NCI-H2029 (cell line): Measurements from ENCODE around the gene ARHGEF26.

ENCODE experiments used
- DNase-seq: peaks from one replicate; lab custom pipeline; 2025; lab: John Stamatoyannopoulos, UW

ARHGEF26 gene

DNA sequence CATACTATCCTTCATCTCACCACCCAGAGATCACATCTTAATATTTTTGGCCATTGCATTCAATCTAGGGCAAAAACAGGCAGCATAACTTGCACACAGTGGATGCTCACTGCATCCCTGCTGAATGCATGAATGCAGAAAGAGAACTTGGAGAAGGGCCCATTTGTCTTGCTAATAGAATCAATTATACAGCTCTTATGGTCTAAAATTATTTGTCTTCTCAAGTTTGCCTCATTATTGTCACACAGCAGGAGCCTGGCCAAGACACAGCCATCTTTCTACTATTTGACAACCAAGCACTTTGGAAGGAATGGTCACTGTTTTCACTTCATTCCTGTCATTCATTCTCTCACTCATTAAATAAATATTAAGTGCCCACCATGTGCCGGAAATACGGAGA lies 1.2 kb upstream of the ARHGEF26 start:
- no peak for DNase-seq

DNA sequence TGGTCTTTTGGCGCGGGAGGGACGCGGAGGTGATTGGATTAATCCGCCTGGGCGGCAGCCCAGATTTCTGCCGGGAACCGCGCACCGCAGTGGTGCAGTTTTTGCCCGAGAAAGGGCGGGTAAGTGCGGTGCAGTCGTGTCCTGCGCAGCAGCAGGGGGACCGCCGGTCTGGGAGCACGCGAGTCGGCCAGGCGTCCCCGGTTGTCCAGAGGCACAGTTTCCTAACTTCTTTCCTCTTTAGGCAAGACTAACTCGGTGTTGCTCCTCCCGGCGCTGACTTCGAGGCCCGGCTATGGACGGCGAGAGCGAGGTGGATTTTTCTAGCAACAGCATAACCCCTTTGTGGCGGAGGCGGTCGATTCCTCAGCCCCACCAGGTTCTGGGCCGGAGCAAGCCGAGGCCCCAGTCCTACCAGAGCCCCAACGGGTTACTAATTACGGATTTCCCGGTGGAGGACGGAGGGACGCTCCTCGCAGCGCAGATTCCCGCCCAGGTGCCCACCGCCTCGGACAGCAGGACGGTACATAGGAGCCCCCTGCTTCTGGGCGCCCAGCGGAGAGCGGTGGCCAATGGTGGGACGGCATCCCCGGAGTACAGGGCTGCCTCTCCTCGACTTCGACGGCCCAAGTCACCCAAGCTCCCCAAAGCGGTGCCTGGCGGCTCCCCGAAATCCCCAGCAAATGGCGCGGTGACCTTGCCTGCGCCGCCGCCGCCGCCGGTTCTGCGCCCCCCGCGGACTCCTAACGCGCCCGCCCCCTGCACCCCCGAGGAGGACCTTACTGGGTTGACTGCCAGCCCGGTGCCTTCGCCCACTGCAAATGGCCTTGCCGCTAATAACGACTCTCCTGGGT lies 736 bp downstream of the ARHGEF26 start:
- DNase-seq = no peak

DNA sequence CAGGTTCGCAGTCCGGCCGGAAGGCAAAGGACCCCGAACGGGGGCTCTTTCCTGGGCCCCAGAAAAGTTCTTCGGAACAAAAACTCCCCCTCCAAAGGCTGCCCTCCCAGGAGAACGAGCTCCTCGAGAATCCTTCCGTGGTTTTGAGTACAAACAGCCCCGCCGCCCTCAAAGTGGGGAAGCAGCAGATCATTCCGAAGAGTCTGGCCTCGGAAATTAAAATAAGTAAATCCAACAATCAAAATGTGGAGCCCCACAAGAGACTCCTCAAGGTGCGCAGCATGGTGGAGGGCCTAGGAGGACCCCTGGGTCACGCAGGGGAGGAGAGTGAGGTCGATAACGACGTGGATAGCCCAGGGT lies 1.3 kb downstream of the ARHGEF26 start:
- DNase-seq = no peak

DNA sequence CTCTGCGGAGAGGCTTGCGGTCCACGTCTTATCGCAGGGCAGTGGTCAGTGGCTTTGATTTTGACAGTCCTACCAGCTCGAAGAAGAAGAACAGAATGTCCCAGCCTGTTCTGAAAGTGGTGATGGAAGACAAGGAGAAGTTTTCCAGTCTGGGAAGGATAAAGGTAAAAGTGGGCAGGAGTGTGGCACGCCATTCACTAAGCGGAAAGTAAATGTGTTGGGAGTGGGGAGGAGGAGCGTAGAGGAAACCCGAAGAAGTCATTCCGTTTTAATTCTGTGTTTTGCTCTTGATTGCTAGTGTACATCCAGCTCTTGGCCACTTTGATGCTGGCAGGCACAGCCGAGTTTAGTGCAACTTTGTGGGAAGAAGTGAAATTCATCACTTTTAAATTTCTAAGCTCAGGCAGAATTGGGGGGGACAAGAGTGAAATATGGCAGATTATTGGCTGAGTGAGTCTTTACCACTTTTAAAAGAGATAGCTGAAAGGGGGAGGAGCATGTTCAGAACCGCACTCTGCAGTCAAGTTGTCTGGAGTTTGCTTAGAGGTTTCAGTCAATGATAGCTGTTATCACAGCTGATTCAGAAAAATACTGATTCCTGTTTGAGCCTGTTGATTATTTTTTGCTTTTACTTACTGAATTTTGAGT lies 1.8 kb downstream of the ARHGEF26 start:
- no peak for DNase-seq

DNA sequence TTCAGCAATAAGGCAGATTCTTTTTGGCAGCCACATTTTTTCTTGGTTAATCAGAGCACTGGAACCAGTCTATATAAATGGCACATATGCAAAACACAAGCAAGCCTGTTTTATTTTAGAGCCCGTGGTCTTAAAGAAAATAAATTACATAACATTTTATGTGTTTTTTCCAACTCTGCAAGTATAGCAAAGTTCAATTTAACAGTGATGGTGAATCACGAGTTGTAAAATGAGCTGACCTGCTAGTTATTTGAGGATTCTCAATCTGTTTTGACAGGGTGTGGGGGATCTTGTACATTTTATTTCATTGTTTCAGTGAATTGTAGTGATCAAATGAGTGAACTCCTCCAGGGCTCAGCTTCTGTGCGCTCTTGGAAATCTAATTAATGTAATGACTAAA lies 2.7 kb downstream of the ARHGEF26 start:
- no peak for DNase-seq

DNA sequence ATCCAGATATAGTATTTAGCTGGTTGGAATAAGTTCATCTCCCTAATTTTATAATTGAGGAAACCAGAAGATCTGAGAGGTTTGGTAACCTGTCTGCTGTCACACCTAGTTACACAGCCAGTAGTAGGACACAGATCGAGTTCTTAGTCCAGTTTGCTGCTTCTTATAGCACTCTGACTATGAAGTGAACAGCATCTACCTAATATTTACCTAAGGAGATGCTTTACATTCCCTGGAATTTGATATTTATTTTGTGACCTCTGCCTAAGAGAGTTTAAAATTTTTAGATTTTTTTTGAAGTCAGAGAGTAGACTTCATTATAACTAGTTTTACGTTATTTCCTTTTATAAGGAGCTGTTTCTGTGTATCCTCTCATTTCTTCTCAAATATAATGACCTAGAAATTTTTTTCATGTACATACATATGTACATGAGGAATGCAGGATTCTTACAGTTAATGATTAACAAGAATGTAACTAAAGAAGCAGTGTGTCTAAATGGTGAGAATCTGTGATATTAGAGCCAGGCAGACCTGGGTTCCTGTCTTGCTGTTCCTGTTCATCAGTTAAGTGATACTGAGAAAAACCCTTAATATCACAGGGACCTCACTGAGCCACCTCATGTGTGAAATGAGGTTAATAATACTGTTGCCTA lies 4.3 kb downstream of the ARHGEF26 start:
- DNase-seq = no peak

DNA sequence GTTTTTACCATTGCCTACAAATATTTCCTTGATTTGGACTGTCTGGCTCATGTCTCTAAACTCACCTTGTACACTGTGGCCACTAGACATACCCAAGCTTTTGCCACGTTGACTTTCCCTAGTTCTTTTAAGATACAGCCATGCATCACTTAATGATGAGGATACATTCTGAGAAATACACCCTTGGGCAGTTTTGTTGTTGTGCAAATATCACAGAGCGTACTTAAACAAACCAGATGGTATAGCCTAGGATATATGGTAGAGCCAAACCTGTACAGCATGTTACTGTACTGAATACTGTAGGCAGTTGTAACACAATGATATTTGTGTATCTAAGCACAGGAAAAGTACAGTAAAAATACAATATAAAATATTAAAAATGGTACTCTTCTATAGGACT lies 5.5 kb downstream of the ARHGEF26 start:
- DNase-seq = no peak

DNA sequence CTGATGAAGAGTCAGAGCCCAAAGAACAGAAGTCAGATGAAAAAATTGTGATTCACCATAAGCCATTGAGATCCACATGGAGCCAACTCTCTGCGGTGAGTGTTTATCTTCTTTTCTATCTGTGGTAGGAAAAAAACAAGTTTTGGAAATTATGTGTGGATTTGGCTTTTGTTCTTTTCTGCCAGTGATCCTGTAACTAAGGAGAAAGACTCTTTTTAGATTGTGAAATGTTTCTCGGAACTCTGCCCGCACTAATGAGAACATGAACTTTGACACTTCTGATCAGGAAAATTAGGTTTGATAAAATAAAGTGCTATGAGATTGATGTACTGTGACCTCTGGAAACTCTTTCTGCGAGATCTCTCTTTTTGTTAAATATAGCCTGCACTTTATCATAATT lies 8.4 kb downstream of the ARHGEF26 start:
- DNase-seq = no peak

DNA sequence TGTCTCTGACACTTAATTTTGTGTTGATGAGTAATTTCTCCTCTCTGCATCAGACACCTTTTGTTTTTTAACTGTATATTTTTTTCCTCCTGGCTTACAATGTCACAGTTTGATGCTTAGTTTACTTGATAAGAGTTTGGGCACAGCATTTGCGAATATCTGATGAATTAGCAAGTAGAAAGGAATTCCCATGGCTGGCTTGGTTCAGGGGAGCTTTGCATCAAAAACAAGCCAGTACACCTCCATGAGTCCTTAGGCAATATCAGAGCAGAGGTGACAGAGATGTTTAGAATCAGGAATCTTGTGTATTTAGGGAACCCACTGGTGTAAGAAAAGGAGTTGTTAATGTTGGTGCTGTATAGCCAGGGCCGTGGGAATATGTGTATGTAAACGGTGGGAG lies 9.3 kb downstream of the ARHGEF26 start:
- DNase-seq = no peak

DNA sequence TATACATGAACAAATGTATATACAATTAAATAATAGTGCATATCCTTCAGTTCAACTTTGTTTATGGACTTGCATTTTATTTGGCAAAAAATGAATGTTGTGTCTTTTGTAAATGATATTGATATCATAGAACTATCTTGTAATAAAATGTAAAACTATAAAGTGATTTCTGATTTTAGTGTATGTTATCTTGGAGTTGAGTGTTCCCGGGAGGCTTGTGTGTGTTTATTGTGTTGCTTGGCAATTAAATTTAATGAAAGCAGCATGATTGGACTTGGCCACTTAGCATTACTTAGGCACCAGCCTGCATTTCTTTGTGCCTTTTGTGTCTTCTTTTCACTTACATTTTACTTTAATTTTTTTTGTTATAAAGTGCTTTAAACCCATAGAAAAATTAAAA lies 10.6 kb downstream of the ARHGEF26 start:
- no peak for DNase-seq

DNA sequence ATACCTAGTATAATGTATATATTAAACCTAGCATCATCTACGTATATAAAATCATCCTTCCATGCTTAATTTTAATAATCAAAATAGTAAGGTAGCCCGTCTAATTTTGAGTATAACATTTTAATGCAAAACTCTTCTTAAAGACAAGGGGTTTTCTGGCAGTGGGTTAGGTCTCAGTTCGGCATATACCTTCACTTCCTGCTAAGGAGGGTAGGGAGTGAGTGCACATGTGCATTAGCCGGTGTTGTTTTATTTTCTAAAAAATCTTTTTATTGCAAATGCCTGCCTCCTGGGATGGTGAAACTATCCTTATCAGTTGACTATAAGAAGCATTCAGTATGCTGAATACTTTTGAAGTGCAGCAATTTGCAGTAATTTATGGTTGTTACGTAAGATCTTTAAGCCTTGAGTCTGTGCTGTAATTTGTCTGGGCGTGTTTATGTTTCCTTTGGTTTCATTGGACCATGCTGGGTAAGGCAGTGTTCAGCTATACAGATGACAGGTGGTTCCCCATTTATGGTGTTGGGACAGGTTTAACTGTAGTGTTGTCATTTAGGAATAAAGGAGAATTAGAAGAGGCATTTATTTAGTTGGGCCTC lies 11.7 kb downstream of the ARHGEF26 start:
- no peak for DNase-seq

DNA sequence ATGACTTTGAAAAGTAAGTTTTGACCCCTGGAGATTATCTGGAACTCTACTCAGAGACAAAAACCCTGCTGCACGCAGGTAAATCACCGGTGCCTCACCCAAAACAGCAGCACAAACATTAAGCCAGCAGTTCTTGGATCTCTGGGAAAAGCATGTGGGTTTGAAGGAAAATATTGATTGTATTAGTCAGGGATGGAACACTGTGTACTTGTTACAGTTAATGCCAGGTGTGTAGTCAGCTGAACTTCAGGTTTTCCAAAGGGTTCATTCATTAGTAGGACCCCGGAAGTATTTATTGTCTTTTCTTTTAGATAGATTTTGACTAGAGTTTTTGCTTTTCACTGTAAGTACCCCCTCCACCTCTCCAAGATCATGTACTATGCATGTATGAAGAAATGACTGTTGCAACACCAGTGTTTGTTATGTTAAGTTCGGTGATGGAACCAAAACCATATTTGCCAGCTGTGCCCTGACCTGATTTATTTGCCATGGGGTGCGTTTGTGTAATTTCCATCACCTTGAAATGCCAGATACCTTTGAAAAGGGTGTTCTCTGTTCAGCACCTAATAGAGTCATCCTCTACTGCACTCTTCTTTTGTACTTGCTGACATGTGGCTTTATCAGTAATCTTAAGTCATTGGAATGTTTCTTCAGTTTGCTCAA lies 14.5 kb downstream of the ARHGEF26 start:
- no peak for DNase-seq

DNA sequence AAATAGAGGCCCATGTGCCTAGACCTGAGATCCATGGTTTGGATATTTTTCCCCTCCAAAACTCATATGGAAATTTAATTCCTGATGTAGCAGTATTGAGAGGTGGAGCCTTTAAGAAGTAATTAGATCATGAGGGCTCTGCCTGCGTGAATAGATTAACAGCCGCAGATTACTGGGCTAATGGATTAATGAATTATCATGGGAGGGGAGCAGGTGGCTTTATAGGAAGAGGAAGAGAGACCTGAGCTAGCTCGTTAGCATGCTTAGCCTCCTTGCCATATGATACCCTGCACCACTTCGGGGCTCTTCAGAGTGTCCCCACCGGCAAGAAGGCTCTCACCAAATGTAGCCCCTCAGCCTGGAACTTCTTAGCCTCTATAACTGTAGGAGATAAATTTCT lies 15.8 kb downstream of the ARHGEF26 start:
- DNase-seq = no peak

DNA sequence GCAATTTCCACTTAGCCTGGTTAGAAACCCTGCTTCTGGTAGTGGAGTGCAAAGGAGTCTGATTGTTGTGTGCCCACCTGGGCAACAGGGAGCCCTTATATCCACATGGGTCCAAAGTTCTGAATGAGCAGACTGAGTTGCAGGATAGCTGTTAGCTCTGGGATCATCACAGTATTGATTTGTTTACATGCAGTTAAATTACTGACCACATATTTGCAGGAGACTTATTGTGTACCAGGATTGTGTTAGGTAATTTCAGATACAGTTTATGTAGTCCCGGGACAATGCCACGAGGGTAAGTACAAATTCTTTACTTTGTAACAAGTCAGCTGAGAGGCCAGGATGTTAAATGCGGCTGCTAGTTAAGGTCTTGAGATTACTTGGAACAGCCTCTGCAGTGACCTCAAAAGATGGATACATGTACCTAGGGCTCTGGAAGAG lies 18.8 kb downstream of the ARHGEF26 start:
- no peak for DNase-seq

DNA sequence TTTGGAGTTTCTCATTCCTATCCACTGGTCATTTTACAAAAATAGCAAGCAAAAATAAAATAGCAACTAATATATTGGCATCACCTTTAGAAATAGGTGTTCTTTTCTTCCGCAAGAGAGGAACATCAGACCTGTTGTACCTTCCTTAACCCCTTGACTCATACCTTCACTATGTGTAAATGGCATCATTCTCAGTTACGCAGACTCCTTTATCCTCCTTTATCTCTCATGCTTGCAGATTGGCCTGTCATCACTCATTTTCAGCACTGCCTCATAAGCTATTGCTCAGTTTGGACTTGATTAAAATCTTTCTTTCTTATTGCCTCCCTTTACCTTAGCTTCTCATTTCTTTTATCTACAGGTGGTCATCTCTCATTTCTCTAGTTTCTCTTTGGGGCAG lies 21.4 kb downstream of the ARHGEF26 start:
- DNase-seq = no peak

DNA sequence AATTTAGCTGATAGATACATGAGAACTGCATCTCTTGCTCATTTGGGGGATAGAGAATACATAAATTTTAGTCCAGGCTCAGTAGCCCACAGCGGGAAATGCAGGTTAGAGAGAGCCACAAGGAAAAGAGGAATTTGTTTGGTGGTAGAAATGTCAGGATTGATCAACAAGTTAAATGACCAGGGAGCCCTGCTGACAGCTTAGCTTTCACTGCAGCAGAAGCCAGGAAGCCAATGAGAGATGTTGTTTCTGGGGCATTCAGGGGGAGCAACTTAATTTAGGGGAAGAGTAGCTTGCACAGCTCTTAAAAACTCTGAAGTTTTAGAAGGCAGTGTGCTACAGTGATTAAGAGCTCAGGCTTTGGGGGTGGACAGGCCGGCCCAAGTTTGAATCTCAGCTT lies 22.7 kb downstream of the ARHGEF26 start:
- no peak for DNase-seq

DNA sequence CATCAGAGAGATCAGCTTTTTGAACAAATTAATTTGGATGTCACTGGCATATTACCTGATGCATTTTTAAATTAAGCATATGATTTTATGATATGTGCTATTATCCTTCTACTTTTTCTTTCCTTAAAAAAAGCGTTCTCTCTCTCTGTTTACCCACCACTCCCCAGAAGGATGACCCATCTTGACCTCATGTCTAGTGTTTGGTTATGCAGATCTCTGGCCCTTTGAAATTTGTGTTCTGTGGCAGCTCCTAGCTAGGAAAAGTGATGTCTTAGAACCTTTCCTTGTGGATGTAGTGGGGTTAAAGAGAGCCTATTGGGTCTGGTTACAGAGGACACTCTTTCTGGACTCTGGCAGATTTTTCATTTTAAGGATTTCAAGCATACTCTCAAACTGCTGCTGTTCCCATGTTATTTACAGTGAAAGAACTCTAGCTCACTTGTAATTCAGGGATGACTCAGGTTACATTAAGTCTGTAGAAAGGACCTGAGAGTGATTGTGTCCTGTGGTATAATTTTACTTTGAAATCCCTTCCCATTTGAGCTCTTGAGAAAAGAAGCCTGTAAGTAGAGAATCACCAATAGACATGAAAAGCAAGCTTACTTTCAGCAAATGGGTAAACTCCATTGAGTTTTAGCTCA lies 23.8 kb downstream of the ARHGEF26 start:
- no peak for DNase-seq

DNA sequence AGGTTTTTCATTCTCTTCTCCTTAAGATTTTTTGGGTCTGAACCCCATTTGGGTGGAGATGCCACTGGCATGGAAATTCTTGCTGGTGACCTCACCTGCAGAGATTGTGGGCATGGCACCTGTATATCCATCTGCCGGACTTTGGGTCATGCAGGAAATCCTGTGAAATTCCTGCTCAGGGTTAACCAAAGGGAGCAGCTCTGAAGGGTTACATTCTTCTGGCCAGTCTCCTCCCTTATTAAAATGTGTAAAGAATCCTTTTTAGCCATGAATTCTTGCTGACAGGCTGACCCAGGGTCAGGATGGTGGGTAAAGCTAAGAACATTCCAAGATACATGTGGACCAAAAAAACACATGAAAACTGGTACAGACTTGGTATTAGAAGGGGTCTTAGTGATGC lies 27.4 kb downstream of the ARHGEF26 start:
- DNase-seq = no peak

DNA sequence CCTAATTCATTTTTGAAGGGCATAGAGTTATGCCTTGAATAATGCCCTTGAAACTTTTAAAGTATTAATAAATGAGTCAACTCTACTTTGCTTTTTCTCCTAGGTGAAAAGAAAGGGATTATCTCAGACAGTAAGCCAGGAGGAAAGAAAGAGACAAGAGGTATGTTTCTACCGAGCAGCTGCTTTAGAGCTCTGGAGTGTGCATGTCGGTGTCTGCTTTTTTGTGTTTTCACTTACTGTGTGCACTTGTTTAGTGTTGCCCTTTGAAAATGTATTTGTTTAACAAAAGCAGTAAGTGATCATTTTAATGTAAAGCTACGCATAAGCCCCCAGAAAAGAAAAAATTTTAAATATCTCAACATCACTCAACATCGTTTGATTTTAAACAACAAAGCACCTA lies 28.1 kb downstream of the ARHGEF26 start:
- DNase-seq = no peak

DNA sequence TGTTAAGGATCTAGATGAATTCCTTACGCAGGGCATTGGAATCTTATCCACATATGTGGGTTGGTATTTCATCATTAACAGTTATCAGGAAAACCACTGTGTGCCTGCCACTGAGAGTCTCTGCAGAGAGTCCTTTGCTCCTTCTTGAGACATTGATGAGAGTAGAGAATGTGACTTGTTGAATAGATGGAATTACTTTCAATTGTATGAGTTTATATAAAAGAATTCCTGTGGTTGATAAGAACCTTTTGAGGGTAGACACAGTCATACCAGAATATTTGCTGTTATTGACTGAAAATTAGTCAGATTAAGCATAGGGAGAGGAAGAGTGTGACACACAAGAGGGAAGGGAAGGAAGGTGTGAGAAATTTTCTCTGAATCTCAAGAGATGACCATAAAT lies 30.8 kb downstream of the ARHGEF26 start:
- DNase-seq = no peak

DNA sequence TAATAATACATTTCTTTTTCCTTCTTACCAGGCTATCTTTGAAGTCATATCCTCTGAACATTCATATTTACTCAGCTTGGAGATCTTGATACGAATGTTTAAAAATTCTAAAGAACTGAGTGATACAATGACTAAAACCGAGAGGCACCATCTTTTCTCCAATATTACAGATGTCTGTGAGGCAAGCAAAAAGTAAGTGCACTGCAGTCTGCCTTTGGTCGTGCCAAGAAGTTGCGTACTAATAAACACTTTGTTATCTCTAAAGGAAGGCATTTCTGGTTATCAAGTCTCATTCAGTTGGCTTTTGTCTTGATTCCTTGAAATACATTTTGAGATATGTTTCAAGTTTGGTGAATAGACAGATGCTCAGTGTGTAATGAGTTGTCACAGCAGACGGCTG lies 31.6 kb downstream of the ARHGEF26 start:
- DNase-seq = no peak

DNA sequence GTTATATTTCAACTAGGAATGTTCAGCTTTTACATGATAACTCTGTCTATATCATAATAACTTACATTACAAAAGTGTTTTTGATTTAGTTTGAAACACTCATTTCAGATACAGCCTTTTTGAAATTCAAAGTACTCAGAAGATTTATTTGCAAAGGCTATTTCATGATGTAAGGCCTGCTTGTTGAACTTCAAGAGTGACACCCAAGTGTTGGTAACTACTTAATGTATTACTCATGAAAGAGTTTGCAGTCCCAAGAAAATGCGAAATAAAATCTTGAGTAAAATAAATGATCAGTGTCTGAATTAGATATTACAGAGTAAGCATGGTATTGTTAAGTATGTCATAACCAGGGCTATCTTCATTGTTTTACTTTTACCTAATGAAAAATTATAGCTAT lies 35.3 kb downstream of the ARHGEF26 start:
- no peak for DNase-seq
